Measurements from ENCODE around the gene TMEM229B. TPM values are rescaled to one million over a fixed set of nuclear protein-coding genes. Genes with fewer than 3 reads are reported as not detected.

TMEM229B gene
- total RNA-seq, 3 donors from 2014 or later (not counting 1 experiment from before 2014, with no cell fraction given): 28.3 to 51.3 (median 49.9) TPM

DNA sequence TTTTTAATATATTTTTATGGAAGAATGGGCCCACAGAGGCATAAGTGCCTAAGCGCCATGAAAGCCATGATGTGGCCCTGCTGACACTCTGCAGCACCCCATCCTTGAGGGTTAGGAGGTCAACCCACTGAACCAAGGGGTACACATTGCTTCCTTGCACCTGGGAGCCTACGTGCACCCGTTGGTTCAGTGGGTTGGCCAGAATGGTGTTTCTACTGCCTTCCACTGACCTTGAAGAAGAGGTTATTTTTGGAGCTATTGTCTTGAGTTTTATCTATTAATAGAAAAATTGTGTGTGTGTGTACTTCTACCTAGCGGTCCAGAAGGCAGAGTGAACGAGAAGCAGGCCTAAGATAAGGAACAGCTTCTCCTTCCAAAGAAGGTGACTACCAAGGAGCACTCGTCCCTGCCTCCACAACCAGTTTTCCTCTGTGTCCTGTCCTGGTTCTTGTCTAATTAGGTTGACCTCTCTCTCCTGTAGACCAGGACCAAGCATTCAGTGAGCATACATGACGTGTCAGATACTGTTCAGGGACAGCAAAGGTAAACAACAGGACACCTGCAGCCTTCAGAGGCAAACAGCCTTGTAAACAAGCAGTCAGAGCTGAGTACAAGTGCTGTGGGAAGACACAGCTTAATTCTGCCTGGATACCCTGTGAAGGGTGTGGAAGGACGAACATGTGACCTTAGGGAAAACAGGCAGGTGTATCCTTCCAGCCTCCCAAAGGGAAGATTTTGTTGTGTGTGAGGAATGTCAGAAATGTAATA, 46.2 kb downstream of the TMEM229B start:
- Histone ChIP-seq H3K27me3 (ENCODE audit: control insufficient read depth, insufficient read depth, low read length) (no peaks in the 10 kb centered on the region), H3K4me3 (ENCODE audit: low read length) (no peak overlapping the region), H3K36me3 (ENCODE audit: control insufficient read depth, insufficient read depth, low read length) (no peaks in the 10 kb centered on the region), H3K27ac (ENCODE audit: low read length) (no peak overlapping the region), H3K9me3 (ENCODE audit: control insufficient read depth, insufficient read depth, low read length) (no peaks in the 10 kb centered on the region), H3K4me1 (ENCODE audit: control insufficient read depth, insufficient read depth, low read length) (no peaks in the 10 kb centered on the region)
- H3K36me3 Mint-ChIP-seq: no peaks in the 10 kb centered on the region
- intact Hi-C loops (cut with micrococcal nuclease): no loop called here
- H3K9me3 Mint-ChIP-seq: no peaks in the 10 kb centered on the region
- TF ChIP-seq, protein P1, sequence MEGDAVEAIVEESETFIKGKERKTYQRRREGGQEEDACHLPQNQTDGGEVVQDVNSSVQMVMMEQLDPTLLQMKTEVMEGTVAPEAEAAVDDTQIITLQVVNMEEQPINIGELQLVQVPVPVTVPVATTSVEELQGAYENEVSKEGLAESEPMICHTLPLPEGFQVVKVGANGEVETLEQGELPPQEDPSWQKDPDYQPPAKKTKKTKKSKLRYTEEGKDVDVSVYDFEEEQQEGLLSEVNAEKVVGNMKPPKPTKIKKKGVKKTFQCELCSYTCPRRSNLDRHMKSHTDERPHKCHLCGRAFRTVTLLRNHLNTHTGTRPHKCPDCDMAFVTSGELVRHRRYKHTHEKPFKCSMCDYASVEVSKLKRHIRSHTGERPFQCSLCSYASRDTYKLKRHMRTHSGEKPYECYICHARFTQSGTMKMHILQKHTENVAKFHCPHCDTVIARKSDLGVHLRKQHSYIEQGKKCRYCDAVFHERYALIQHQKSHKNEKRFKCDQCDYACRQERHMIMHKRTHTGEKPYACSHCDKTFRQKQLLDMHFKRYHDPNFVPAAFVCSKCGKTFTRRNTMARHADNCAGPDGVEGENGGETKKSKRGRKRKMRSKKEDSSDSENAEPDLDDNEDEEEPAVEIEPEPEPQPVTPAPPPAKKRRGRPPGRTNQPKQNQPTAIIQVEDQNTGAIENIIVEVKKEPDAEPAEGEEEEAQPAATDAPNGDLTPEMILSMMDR (IDR thresholded peaks at IDR 0.05): no peak
- H3K27me3 Mint-ChIP-seq (ENCODE audit: low read depth in 2 of 2): peaks cover 10 to 14% of the 10 kb centered on the region in 2 donors
- 79% methylated on average over 8 of the region's 8 CpGs for WGBS (ENCODE audit: insufficient coverage)
- no peak for ATAC-seq
- H3K27ac Mint-ChIP-seq: no peak overlapping the region
- DNase-seq: no peak
- no peak overlapping the region for H3K4me3 Mint-ChIP-seq
- H3K4me1 Mint-ChIP-seq: peaks cover 0 to 9% of the 10 kb centered on the region in 2 donors

DNA sequence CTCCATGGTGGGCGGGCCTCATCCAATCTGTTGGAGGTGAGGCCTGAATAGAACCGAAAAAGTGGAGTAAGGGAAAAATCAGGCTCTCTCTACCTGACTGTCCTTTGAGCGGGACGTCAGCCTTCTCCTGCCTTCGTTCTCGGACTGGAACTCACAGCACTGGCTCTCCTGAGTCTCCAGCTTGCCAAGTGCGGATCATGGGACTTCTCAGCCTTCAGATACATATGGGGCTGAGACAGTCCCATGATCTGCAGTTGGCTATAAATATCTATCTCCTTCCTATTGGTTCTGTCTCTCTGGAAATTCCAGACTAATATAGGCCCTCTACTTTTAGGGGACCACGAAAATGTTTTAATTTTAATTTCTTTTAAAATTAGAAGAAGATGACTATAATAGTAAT, 46.8 kb downstream of the TMEM229B start:
- H3K4me3 ChIP-seq (ENCODE audit: low read length): no peak overlapping the region
- intact Hi-C loops (cut with micrococcal nuclease): no loop called here
- Mint-ChIP-seq H3K4me3 (no peak overlapping the region), H3K27me3 (ENCODE audit: low read depth in 2 of 2) (peaks cover 16 to 18% of the 10 kb centered on the region in 2 donors), H3K36me3 (no peaks in the 10 kb centered on the region), H3K9me3 (no peaks in the 10 kb centered on the region), H3K4me1 (peaks cover 0 to 4% of the 10 kb centered on the region in 2 donors), H3K27ac (no peak overlapping the region)
- no peak overlapping the region for H3K27ac ChIP-seq (ENCODE audit: low read length)
- no peak for ATAC-seq
- no peaks in the 10 kb centered on the region for H3K9me3 ChIP-seq (ENCODE audit: control insufficient read depth, insufficient read depth, low read length)
- DNase-seq: no peak
- 96% methylated on average over 7 of the region's 8 CpGs for WGBS (ENCODE audit: insufficient coverage)
- H3K36me3 ChIP-seq (ENCODE audit: control insufficient read depth, insufficient read depth, low read length): no peaks in the 10 kb centered on the region
- TF ChIP-seq, protein P1 (IDR thresholded peaks at IDR 0.05): no peak
- no peaks in the 10 kb centered on the region for H3K27me3 ChIP-seq (ENCODE audit: control insufficient read depth, insufficient read depth, low read length)
- H3K4me1 ChIP-seq (ENCODE audit: control insufficient read depth, insufficient read depth, low read length): no peaks in the 10 kb centered on the region

DNA sequence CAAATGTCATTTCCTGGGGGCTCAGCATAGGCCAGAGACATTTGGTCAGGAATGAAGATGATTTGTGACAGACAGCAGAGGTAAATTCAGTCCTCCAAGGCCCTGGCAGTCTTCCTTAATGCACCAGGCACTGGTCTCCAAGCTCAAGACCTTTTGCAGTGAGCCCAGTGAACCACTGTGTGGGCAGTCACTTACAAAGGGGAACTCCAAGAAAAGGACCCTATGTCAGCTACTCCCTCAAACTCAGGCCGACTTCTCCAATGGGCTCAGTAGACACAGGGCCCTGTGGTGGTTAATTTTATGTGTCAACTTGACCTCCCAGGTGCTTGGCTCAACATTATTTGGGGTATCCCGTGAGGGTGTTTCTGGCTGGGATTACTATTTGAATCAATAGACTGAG, 47.3 kb downstream of the TMEM229B start:
- Histone ChIP-seq H3K4me3 (ENCODE audit: low read length) (no peak overlapping the region), H3K27me3 (ENCODE audit: control insufficient read depth, insufficient read depth, low read length) (no peaks in the 10 kb centered on the region), H3K4me1 (ENCODE audit: control insufficient read depth, insufficient read depth, low read length) (no peaks in the 10 kb centered on the region), H3K36me3 (ENCODE audit: control insufficient read depth, insufficient read depth, low read length) (no peaks in the 10 kb centered on the region), H3K27ac (ENCODE audit: low read length) (no peak overlapping the region), H3K9me3 (ENCODE audit: control insufficient read depth, insufficient read depth, low read length) (no peaks in the 10 kb centered on the region)
- no peaks in the 10 kb centered on the region for H3K4me1 Mint-ChIP-seq
- H3K36me3 Mint-ChIP-seq: no peaks in the 10 kb centered on the region
- H3K27me3 Mint-ChIP-seq (ENCODE audit: low read depth in 2 of 2): peaks cover 16 to 18% of the 10 kb centered on the region in 2 donors
- H3K9me3 Mint-ChIP-seq: no peaks in the 10 kb centered on the region
- intact Hi-C loops (cut with micrococcal nuclease): no loop called here
- DNase-seq (no peak), ATAC-seq (no peak)
- 95% methylated on average over 2 of the region's 2 CpGs for WGBS (ENCODE audit: insufficient coverage)
- no peak overlapping the region for H3K4me3 Mint-ChIP-seq
- H3K27ac Mint-ChIP-seq: no peak overlapping the region
- TF ChIP-seq, protein P1 (IDR thresholded peaks at IDR 0.05): no peak

DNA sequence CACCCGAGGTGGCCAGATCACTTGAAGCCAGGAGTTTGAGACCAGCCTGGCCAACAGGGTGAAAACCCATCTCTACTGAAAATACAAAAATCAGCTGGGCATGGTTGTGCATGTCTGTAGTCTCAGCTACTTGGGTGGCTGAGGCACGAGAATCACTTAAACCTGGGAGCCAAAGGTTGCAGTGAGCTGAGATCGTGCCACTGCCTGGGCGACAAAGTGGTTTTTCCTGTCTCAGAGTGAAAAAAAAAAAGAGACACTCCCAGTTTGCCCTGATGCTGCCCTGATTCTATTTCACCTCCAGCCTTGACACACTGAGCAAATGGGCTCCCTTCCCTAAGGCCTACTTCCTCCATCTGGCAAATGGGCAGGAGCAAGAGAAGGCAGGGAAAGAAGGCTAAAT, 48.0 kb downstream of the TMEM229B start:
- H3K27ac Mint-ChIP-seq: no peak overlapping the region
- TF ChIP-seq, protein P1 (IDR thresholded peaks at IDR 0.05): no peak
- ATAC-seq: no peak
- H3K36me3 Mint-ChIP-seq: no peaks in the 10 kb centered on the region
- 84% methylated on average over 4 of the region's 4 CpGs for WGBS (ENCODE audit: insufficient coverage)
- no peak overlapping the region for H3K4me3 ChIP-seq (ENCODE audit: low read length)
- H3K4me1 ChIP-seq (ENCODE audit: control insufficient read depth, insufficient read depth, low read length): no peaks in the 10 kb centered on the region
- no peaks in the 10 kb centered on the region for H3K36me3 ChIP-seq (ENCODE audit: control insufficient read depth, insufficient read depth, low read length)
- no peak overlapping the region for H3K4me3 Mint-ChIP-seq
- no peaks in the 10 kb centered on the region for H3K9me3 ChIP-seq (ENCODE audit: control insufficient read depth, insufficient read depth, low read length)
- no peak overlapping the region for H3K27ac ChIP-seq (ENCODE audit: low read length)
- H3K27me3 Mint-ChIP-seq (ENCODE audit: low read depth in 2 of 2): peaks cover 16 to 18% of the 10 kb centered on the region in 2 donors
- intact Hi-C loops (cut with micrococcal nuclease): no loop called here
- no peaks in the 10 kb centered on the region for H3K27me3 ChIP-seq (ENCODE audit: control insufficient read depth, insufficient read depth, low read length)
- no peak for DNase-seq
- H3K4me1 Mint-ChIP-seq: no peaks in the 10 kb centered on the region
- H3K9me3 Mint-ChIP-seq: no peaks in the 10 kb centered on the region

All from natural killer cell (primary cell).